ENCODE measurements around the gene NRXN3. TPM values are rescaled to one million over a fixed set of nuclear protein-coding genes. Genes with fewer than 3 reads are reported as not detected.

Gene NRXN3
- total RNA-seq, 1 experiment from 2014 or later = not detected

- Histone ChIP-seq H3K9ac (ENCODE audit: low read length) (no peak overlapping the region), H3K36me3 (ENCODE audit: control insufficient read depth in 1 of 2, insufficient read depth in 2 of 2, low read length in 2 of 2) (no peaks in the 10 kb centered on the region), H2AFZ (ENCODE audit: low read depth, low read length, poor library complexity, severe bottlenecking) (no peak overlapping the region), H4K20me1 (ENCODE audit: insufficient read depth) (no peaks in the 10 kb centered on the region), H3K9me2 (ENCODE audit: insufficient read depth) (no peaks in the 10 kb centered on the region), H3K27me3 (ENCODE audit: insufficient read depth, low read length) (no peaks in the 10 kb centered on the region), H3K4me3 (replicated peaks in 1 of 2; ENCODE audit: low read depth in 1 of 2, low read length in 2 of 2) (no peak overlapping the region), H3K9me3 (ENCODE audit: control insufficient read depth in 1 of 2, insufficient read depth in 1 of 2, low read depth in 1 of 2, low read length in 2 of 2) (peaks cover 0 to 16% of the 10 kb centered on the region in 2 experiments; a peak in 2 of 4 replicates), H3K27ac (ENCODE audit: low read depth, low read length) (no peak overlapping the region), H3K4me1 (ENCODE audit: control insufficient read depth in 1 of 2, insufficient read depth in 2 of 2, low read length in 2 of 2) (no peaks in the 10 kb centered on the region), H3K4me2 (ENCODE audit: low read length) (no peak overlapping the region), H3K79me2 (ENCODE audit: insufficient read depth, low read length) (no peaks in the 10 kb centered on the region)
- DNase-seq (ENCODE audit: low read depth, low spot score) (no peak), ATAC-seq (no peak)
- no TSS peak for BruUV-seq (replicated peaks)
- TF ChIP-seq ZFX (IDR thresholded peaks at IDR 0.05) = no peak
- TF ChIP-seq SP1 (IDR thresholded peaks at IDR 0.05; ENCODE audit: low read depth) = no peak
- TF ChIP-seq SRF (IDR thresholded peaks at IDR 0.05; ENCODE audit: low read depth) = no peak
- TF ChIP-seq SIN3A (IDR thresholded peaks at IDR 0.05; ENCODE audit: low read depth) = no peak
- no peak for TF ChIP-seq CBX3 (IDR thresholded peaks at IDR 0.05; ENCODE audit: low read depth)
- TF ChIP-seq FOSL1 (IDR thresholded peaks at IDR 0.05; ENCODE audit: low read depth) = no peak
- no peak for TF ChIP-seq ZBTB33 (IDR thresholded peaks at IDR 0.05; ENCODE audit: extremely low read depth, insufficient replicate concordance, low read length)
- no peak for TF ChIP-seq CEBPB (IDR thresholded peaks at IDR 0.05; ENCODE audit: low read depth)
- TF ChIP-seq ELF1 (IDR thresholded peaks at IDR 0.05; ENCODE audit: borderline replicate concordance, low read depth) = no peak
- no peak for TF ChIP-seq EZH2phosphoT487 (IDR thresholded peaks at IDR 0.05; ENCODE audit: borderline replicate concordance)
- no peak for TF ChIP-seq MAX (IDR thresholded peaks at IDR 0.05)
- TF ChIP-seq POLR2AphosphoS5 (IDR thresholded peaks at IDR 0.05; ENCODE audit: low read depth, low read length) = no peak
- CTCF ChIA-PET = no interaction called here
- POLR2A ChIA-PET = no interaction called here
- intact Hi-C loops (cut with micrococcal nuclease) = no loop called here
- RAD21 ChIA-PET (ENCODE audit: low non-redundant PET in 1 of 2, low total read pairs in 2 of 2, uncharacterized antibody in 2 of 2, unreplicated experiment in 2 of 2) = no interaction called here
These were observed 1400.5 kb downstream of the NRXN3 start for GRCh38 chr14:79570648-79571047.

All from HCT116 (cell line).